Fibroblast of mammary gland (primary cell): ENCODE data around the gene HNF1B.

Source experiments
- DNase-seq: peaks from one replicate; pipeline ENCODE4 v3.0.0-alpha.2; 2010; ENCODE audit warnings: low read depth
- H3K4me3 ChIP-seq: 2 replicates; pipeline ENCODE4 v1.5.1; 2011; ENCODE audit warnings: low read depth, mild to moderate bottlenecking, low read length, moderate library complexity; ENCODE audit not compliant: control insufficient read depth
- TF ChIP-seq, protein P1 (sequence below): conservative IDR thresholded peaks from 2 replicates; pipeline ENCODE4 v1.5.1; 2011; ENCODE audit warnings: low read depth, low read length, inconsistent platforms; ENCODE audit not compliant: control insufficient read depth, insufficient read depth

Gene HNF1B

DNA sequence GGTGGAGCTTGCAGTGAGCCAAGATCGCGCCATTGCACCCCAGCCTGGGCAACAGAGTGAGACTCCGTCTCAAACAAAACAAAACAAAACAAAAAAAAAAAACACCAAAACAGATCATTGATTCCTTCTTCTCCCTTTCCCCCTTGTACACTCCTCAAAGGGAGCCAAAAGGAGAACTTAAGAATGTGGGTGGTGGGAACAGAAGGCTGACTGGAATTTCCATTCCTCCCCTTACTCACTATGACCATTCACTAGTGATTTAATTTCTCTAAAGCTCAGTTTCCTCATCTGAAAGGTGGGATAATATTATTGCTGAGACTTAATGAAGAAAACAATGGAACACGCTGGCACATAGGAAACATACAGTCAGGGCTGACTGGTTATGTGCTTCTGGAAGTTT is 17.1 kb upstream of the HNF1B start:
- no peak overlapping the region for H3K4me3 ChIP-seq
- TF ChIP-seq, protein P1, sequence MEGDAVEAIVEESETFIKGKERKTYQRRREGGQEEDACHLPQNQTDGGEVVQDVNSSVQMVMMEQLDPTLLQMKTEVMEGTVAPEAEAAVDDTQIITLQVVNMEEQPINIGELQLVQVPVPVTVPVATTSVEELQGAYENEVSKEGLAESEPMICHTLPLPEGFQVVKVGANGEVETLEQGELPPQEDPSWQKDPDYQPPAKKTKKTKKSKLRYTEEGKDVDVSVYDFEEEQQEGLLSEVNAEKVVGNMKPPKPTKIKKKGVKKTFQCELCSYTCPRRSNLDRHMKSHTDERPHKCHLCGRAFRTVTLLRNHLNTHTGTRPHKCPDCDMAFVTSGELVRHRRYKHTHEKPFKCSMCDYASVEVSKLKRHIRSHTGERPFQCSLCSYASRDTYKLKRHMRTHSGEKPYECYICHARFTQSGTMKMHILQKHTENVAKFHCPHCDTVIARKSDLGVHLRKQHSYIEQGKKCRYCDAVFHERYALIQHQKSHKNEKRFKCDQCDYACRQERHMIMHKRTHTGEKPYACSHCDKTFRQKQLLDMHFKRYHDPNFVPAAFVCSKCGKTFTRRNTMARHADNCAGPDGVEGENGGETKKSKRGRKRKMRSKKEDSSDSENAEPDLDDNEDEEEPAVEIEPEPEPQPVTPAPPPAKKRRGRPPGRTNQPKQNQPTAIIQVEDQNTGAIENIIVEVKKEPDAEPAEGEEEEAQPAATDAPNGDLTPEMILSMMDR, result no peak
- DNase-seq, result no peak

DNA sequence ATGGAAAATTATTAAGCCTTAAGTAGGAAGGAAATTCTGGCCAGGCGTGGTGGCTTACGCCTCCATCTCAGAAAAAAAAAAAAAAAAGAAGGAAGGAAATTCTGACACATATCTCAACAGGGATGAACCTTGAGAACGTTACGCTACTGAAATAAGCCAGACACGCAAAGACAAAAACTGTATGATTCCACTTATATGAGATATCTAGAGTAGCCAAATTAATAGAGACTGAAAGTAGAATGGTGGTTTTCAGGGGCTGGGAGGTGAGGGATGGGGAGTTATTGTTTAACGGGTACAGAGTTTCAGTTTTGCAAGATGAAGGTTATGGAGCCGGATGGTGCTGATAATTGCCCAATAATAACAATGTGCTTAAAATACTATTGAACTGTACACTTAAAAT is 16.2 kb upstream of the HNF1B start:
- TF ChIP-seq, protein P1, result no peak
- H3K4me3 ChIP-seq, result no peak overlapping the region
- DNase-seq, result no peak

DNA sequence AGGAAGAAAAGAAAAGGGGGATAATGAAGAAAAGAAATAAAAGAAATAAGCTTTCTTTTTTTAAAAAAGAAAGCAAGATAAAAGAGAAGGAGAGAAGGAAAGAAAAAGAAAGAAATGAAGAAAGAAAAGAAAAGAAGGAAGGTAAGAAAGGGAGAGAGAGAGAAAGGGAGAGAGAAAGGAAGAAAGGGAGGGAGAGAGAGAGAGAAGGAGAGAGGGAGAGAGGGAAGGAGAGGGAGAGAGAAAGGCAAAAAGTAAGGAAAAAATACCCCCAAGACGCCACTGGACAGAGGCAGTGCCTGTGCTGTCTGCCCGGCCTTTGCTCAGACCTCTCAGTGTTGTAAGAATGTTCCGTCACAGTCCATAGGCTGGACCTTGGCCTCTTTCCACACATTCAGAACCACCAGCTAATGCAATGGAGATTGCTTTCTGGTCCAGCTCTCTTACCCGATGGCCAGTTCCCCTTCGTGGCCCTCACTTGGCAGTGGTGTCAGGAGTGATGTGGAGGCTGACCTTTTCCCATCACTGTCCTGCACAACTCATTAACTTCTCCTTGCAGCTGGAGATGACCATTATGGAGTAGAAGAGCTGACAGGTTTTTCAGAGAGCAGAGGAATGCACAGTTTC is 14.3 kb upstream of the HNF1B start:
- no peak for DNase-seq
- H3K4me3 ChIP-seq, result no peak overlapping the region
- TF ChIP-seq, protein P1, result no peak

DNA sequence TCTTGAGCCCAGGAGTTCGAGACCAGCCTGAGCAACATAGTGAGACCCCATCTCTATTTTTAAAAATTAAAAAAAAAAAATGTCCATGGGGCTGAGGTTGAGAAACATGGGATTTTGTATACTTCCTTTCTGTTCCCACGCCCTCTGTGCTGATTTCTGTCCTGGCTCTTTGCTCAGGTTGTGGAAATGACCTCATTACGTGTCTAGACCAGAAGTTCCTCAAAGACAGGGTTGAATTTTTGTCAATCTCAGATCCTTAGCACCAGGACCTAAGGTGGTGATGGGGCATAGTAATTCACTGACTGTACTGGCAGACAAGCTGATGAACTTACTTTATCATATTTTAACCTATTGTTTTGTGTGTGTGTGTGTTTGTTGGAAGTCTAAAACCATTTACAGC is 11.2 kb upstream of the HNF1B start:
- no peak for DNase-seq
- H3K4me3 ChIP-seq, result no peak overlapping the region
- TF ChIP-seq, protein P1, result no peak

DNA sequence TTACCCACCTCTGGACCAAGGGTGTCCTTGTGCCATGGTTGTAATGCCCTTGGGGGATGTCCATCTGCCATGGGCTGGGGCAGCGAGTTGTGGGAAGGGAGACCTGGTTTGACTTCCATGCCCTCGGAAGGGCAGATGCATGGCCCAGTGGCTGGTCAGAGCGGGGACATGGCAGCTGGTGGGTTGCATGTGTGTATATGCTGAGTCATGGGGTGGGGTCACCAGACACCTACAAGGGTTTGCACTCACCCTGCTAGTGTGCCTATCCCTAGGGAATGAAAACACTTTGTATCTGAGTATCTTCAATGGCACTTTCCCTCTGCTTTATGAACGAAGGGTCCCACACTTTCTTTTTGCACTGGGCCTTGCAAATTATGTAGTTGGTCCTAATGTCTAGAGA is 10.6 kb upstream of the HNF1B start:
- no peak for DNase-seq
- TF ChIP-seq, protein P1, result no peak
- no peak overlapping the region for H3K4me3 ChIP-seq

DNA sequence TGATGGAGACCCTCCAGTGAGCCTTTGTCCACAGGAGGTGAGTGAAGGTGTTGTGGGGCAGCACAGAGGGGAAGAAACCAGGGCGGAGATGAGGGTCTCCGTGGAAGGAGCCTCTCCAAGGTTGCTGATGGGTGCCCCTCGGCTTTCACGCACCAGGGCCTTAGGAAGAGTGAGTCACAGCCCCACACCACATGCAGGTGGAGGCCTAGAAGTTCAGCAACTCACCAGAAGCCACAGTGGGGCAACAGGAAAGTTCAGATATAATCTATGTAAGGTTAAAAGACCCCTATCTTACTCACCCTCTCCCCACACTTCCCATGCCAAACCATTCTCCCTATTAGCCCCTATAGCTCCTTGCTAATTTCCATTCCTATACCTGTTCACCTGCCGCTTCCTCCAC is 9.5 kb upstream of the HNF1B start:
- TF ChIP-seq, protein P1, result no peak
- H3K4me3 ChIP-seq, result no peak overlapping the region
- no peak for DNase-seq

DNA sequence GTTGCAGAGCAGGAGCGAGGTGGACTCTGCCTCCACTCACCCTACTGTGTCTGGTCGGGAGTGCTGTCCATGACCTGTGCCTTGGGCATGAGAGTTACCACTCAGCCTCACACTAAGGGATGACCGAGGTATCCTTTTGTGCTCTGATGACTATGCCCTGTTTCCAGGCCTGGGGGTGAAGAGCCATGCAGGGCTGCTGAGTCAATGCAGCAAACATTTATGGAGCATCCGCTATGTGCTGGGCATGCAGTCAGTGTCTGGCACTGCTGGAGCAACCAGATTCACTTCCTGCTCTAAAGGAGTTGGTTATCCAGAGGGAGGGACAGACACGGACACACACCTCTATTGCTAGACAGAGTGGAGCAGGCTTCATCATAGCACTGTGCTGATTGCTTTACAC is 7.6 kb upstream of the HNF1B start:
- peak; percentile 25 for DNase-seq
- TF ChIP-seq, protein P1, result no peak
- no peak overlapping the region for H3K4me3 ChIP-seq
